IgD-negative memory B cell (primary cell): ENCODE data around the gene TPPP2. TPM values are rescaled to one million over a fixed set of nuclear protein-coding genes. Genes with fewer than 3 reads are reported as not detected.
"Not testable (repeated sequence)": the region's sequence is repeated elsewhere in the genome, so short reads cannot be mapped to it uniquely, and the experiment has no call there.

Source experiments
- H3K27ac Mint-ChIP-seq, 3 donors: one replicate each; pipeline ENCODE4 v1.8.0; 2020 to 2022; ENCODE audit warnings: mild to moderate bottlenecking in 3 of 3, mixed read lengths in 3 of 3, moderate library complexity in 1 of 3
- H3K27me3 Mint-ChIP-seq: one replicate; pipeline ENCODE4 v1.8.0; 2021; ENCODE audit warnings: mixed read lengths
- H3K36me3 Mint-ChIP-seq: one replicate; pipeline ENCODE4 v1.8.0; 2020; ENCODE audit warnings: mild to moderate bottlenecking, mixed read lengths
- H3K4me1 Mint-ChIP-seq, 3 donors: one replicate each; pipeline ENCODE4 v1.8.0; 2020 to 2022; ENCODE audit warnings: mixed read lengths in 3 of 3, mild to moderate bottlenecking in 1 of 3
- H3K4me3 Mint-ChIP-seq, 4 donors: one replicate each; pipeline ENCODE4 v1.8.0; 2020 to 2022; ENCODE audit warnings: mild to moderate bottlenecking in 4 of 4, mixed read lengths in 4 of 4, moderate library complexity in 3 of 4
- H3K9me3 Mint-ChIP-seq, 3 donors: one replicate each; pipeline ENCODE4 v1.8.0; 2020 to 2021; ENCODE audit warnings: mixed read lengths in 3 of 3, mild to moderate bottlenecking in 1 of 3
- polyA plus RNA-seq: library from polyadenylated mRNA; unstranded; fragments of 300-500 nt; fragmentation: Illumina TruSeq; gene quantifications from one replicate; pipeline ENCODE4 v1.2.3, GENCODE V29; 2021

TPPP2 gene
- polyA plus RNA-seq, 1 donor from 2014 or later, result not detected

- H3K4me3 Mint-ChIP-seq, result no peak overlapping the region
- peak overlapping the region in 1 of 3 donors; percentile 68 for H3K27ac Mint-ChIP-seq
- no peaks in the 10 kb centered on the region for H3K27me3 Mint-ChIP-seq
- H3K9me3 Mint-ChIP-seq, result no peaks in the 10 kb centered on the region
- no peaks in the 10 kb centered on the region for H3K36me3 Mint-ChIP-seq
- H3K4me1 Mint-ChIP-seq, result no peaks in the 10 kb centered on the region
Observed at GRCh38 chr14:21001218-21001617, 28.8 kb upstream of the TPPP2 start.

GRCh38 chr14:21003788-21004346 is 26.1 kb upstream of the TPPP2 start:
- Mint-ChIP-seq H3K4me3 (no peak overlapping the region), H3K36me3 (no peaks in the 10 kb centered on the region), H3K9me3 (no peaks in the 10 kb centered on the region), H3K27ac (no peak overlapping the region), H3K4me1 (no peaks in the 10 kb centered on the region), H3K27me3 (no peaks in the 10 kb centered on the region)

- not testable (repeated sequence) for H3K4me1 Mint-ChIP-seq, H3K4me3 Mint-ChIP-seq, H3K27ac Mint-ChIP-seq, H3K9me3 Mint-ChIP-seq, H3K27me3 Mint-ChIP-seq, H3K36me3 Mint-ChIP-seq
Observed at GRCh38 chr14:21009721-21010120, 20.3 kb upstream of the TPPP2 start.

GRCh38 chr14:21011136-21011535 is 18.9 kb upstream of the TPPP2 start:
- Mint-ChIP-seq H3K27ac (no peak overlapping the region), H3K36me3 (no peaks in the 10 kb centered on the region), H3K4me3 (no peak overlapping the region), H3K4me1 (no peaks in the 10 kb centered on the region), H3K9me3 (no peaks in the 10 kb centered on the region), H3K27me3 (peaks cover 2% of the 10 kb centered on the region)

- Mint-ChIP-seq H3K4me1 (no peaks in the 10 kb centered on the region), H3K36me3 (peaks cover 5% of the 10 kb centered on the region), H3K27me3 (peaks cover 5% of the 10 kb centered on the region), H3K27ac (no peak overlapping the region), H3K9me3 (no peaks in the 10 kb centered on the region), H3K4me3 (no peak overlapping the region)
Observed at GRCh38 chr14:21014761-21015190, 15.2 kb upstream of the TPPP2 start.

GRCh38 chr14:21015312-21015711 is 14.7 kb upstream of the TPPP2 start:
- Mint-ChIP-seq H3K9me3 (no peaks in the 10 kb centered on the region), H3K4me3 (no peak overlapping the region), H3K4me1 (no peaks in the 10 kb centered on the region), H3K27me3 (peaks cover 7% of the 10 kb centered on the region), H3K27ac (no peak overlapping the region), H3K36me3 (peaks cover 5% of the 10 kb centered on the region)

GRCh38 chr14:21016413-21017190 is 13.4 kb upstream of the TPPP2 start:
- no peaks in the 10 kb centered on the region for H3K9me3 Mint-ChIP-seq
- H3K36me3 Mint-ChIP-seq, result peaks cover 9% of the 10 kb centered on the region
- no peak overlapping the region for H3K4me3 Mint-ChIP-seq
- H3K27ac Mint-ChIP-seq, result no peak overlapping the region
- H3K27me3 Mint-ChIP-seq, result peaks cover 11% of the 10 kb centered on the region
- H3K4me1 Mint-ChIP-seq, result no peaks in the 10 kb centered on the region

- H3K27ac Mint-ChIP-seq, result no peak overlapping the region
- peaks cover 16% of the 10 kb centered on the region for H3K27me3 Mint-ChIP-seq
- H3K9me3 Mint-ChIP-seq, result no peaks in the 10 kb centered on the region
- H3K4me3 Mint-ChIP-seq, result no peak overlapping the region
- peaks cover 14% of the 10 kb centered on the region for H3K36me3 Mint-ChIP-seq
- H3K4me1 Mint-ChIP-seq, result peaks cover 0 to 4% (median under 1%) of the 10 kb centered on the region in 3 donors
Observed at GRCh38 chr14:21017528-21018245, 12.3 kb upstream of the TPPP2 start.

GRCh38 chr14:21018286-21018685 is 11.7 kb upstream of the TPPP2 start:
- Mint-ChIP-seq H3K4me3 (no peak overlapping the region), H3K4me1 (peaks cover 0 to 4% (median 3%) of the 10 kb centered on the region in 3 donors), H3K27me3 (peaks cover 22% of the 10 kb centered on the region), H3K9me3 (no peaks in the 10 kb centered on the region), H3K36me3 (peaks cover 14% of the 10 kb centered on the region), H3K27ac (no peak overlapping the region)

GRCh38 chr14:21018781-21019180 is 11.2 kb upstream of the TPPP2 start:
- Mint-ChIP-seq H3K27ac (no peak overlapping the region), H3K36me3 (peaks cover 14% of the 10 kb centered on the region), H3K4me3 (no peak overlapping the region), H3K4me1 (peaks cover 0 to 4% (median 3%) of the 10 kb centered on the region in 3 donors), H3K27me3 (peaks cover 23% of the 10 kb centered on the region), H3K9me3 (no peaks in the 10 kb centered on the region)

GRCh38 chr14:21019366-21019765 is 10.7 kb upstream of the TPPP2 start:
- peaks cover 24% of the 10 kb centered on the region for H3K27me3 Mint-ChIP-seq
- H3K36me3 Mint-ChIP-seq, result peaks cover 14% of the 10 kb centered on the region
- no peaks in the 10 kb centered on the region for H3K9me3 Mint-ChIP-seq
- no peak overlapping the region for H3K27ac Mint-ChIP-seq
- no peak overlapping the region for H3K4me3 Mint-ChIP-seq
- peaks cover 0 to 8% (median 8%) of the 10 kb centered on the region in 3 donors for H3K4me1 Mint-ChIP-seq

GRCh38 chr14:21020977-21021545 is 9.0 kb upstream of the TPPP2 start:
- peaks cover 0 to 8% (median 8%) of the 10 kb centered on the region in 3 donors for H3K4me1 Mint-ChIP-seq
- peaks cover 25% of the 10 kb centered on the region for H3K27me3 Mint-ChIP-seq
- H3K4me3 Mint-ChIP-seq, result peak overlapping the region in 1 of 4 donors; percentile 1
- no peak overlapping the region for H3K27ac Mint-ChIP-seq
- peaks cover 14% of the 10 kb centered on the region for H3K36me3 Mint-ChIP-seq
- no peaks in the 10 kb centered on the region for H3K9me3 Mint-ChIP-seq

- peaks cover 22% of the 10 kb centered on the region for H3K27me3 Mint-ChIP-seq
- peaks cover 0 to 9% (median 8%) of the 10 kb centered on the region in 3 donors for H3K4me1 Mint-ChIP-seq
- H3K27ac Mint-ChIP-seq, result peak overlapping the region in 1 of 3 donors; percentile 1
- no peaks in the 10 kb centered on the region for H3K9me3 Mint-ChIP-seq
- H3K4me3 Mint-ChIP-seq, result peak overlapping the region in 2 of 4 donors; percentile 4 to 66
- H3K36me3 Mint-ChIP-seq, result peaks cover 14% of the 10 kb centered on the region
Observed at GRCh38 chr14:21022686-21023085, 7.3 kb upstream of the TPPP2 start.

- Mint-ChIP-seq H3K9me3 (no peaks in the 10 kb centered on the region), H3K4me1 (peaks cover 0 to 9% (median 8%) of the 10 kb centered on the region in 3 donors), H3K36me3 (peaks cover 14% of the 10 kb centered on the region), H3K27ac (peak overlapping the region in 2 of 3 donors; percentile 1 to 59), H3K4me3 (peak overlapping the region in 3 of 4 donors; percentile 4 to 51 (median 44)), H3K27me3 (peaks cover 22% of the 10 kb centered on the region)
Observed at GRCh38 chr14:21023174-21023573, 6.8 kb upstream of the TPPP2 start.
